ENCODE measurements around the gene PDK2.

Gene PDK2

DNA sequence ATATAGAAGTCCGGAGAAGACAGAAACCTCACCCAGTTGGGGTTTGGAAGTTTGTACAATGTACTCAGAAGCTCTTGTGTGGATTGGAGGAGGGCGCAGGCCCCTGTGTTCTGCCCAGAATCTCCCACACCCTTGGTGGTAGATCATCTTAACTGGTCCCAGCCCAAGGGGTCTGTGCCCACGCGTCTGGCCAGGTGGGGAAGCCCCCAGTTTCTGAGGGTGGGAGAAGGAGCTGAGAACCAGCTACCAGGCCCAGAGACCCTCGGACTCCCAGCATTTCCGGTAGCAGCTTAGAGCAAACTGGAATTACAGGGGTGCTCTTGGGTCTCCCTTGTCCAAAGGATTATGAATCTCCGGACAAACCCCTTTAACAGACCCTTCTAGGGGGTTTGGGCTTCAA is 57.6 kb downstream of the PDK2 start:
- DNase-seq, result no peak

DNA sequence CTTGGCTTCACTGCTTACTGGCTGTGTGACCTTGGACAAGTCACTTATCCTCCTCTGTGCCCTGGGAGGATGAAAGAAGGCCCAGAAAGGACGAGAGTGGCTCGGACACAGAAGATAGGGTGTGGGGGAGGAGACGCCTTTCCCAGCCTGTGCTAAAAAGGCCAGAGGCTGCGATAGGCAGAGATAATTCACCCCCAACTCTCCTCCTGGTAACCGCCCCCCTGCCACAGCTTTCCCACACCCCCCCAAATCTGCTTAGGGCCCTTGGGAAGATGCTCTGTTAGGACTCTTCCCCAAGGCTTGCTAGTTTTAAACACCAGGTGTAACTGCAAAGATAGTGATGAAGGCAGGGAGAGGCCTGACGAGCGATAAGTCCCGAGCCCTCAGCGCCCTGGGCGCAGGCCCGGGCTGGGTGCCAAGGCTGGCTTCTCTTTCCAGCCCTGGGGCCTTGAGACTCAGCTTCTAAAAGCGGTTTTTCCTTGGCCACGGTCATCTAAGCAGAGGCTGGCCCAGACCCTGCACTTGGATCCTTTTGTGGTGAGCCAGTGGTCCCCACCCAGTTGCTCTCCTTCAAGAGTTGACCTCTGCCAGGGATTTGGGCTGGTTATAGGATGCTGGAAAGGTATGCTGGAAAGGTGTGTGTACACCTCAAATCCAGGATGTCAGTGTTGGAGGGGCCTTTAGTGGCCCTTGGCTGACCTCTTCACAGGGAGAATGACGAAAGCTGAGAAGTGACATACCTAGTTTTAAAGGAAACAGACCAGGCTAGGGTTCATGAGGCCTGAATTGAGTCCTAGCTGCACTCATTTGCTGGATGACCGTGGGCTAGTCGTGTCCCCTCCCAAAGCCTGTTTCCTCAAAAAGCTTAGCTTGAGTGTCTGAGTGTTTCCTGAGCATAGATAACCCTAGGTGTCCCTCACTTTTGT is 58.8 kb downstream of the PDK2 start:
- DNase-seq, result no peak

DNA sequence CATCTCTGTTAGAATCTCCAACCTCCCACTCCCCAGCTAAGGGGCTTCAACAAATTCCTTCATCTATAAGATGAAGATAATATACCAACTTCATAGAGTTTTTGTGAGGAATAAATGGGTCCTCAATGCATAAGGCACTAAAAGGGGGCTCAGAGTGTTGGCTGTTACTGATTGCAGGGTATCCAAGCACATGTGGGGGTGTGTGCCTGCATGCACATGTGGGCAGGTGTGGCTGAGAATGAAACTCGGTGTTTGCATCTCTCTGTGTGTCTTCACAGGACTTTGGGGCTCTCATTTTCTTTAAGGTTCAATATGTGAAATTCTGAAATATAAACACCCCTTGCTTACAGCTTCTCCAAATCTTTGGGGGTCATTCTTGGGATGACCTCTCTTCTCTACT is 59.5 kb downstream of the PDK2 start:
- no peak for DNase-seq

DNA sequence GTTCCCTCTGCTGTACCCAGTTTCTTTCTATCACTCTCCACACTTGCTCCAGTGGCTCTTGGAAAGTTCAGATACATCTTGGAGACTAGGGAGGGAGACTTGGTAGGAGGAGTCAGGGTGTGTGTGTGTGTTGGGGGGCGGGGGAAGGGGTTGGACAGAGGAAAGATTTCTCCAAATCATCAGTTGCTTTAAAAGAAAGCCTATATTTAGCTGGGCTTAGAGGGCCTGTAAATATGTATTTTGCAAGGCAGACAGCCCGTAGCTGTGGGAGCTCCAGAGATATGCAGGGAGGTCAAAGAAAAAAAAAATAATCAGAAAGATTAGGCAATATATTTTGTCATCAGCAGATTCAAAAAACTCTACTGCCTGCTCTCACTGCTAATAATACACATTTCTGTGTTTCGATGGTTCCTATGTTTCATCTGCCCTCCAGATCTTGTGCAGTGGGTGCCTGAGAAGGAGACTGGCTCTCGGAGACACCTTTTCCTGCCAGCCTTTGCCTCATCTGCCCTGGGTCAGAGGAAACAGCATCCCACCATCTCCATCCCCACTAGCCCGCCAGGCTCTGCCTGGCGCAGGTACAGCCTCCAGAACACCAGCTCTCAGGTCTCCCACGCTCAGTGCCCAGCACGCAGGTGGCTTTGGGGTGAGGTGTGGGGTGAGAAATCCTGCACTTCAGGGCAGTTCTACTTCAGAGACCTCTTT is 60.1 kb downstream of the PDK2 start:
- no peak for DNase-seq

DNA sequence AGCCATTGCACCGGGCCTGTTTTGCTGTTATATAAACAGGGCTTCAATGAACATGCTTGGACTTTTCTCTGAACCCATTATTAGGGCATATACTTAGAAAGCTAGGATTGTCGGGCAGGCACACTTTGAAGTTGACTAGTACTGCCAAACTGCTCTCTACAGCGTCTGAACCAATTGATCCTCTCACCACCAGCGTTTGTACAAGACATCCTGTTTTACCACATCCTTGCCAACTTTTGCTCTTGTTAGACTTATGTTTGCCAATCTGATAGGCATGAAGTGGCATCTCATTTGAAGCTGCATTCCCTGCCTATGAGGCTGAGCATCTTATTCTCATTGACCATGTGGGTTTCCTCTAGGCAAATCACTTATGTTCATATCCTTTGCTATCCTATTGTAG is 62.7 kb downstream of the PDK2 start:
- DNase-seq, result no peak

DNA sequence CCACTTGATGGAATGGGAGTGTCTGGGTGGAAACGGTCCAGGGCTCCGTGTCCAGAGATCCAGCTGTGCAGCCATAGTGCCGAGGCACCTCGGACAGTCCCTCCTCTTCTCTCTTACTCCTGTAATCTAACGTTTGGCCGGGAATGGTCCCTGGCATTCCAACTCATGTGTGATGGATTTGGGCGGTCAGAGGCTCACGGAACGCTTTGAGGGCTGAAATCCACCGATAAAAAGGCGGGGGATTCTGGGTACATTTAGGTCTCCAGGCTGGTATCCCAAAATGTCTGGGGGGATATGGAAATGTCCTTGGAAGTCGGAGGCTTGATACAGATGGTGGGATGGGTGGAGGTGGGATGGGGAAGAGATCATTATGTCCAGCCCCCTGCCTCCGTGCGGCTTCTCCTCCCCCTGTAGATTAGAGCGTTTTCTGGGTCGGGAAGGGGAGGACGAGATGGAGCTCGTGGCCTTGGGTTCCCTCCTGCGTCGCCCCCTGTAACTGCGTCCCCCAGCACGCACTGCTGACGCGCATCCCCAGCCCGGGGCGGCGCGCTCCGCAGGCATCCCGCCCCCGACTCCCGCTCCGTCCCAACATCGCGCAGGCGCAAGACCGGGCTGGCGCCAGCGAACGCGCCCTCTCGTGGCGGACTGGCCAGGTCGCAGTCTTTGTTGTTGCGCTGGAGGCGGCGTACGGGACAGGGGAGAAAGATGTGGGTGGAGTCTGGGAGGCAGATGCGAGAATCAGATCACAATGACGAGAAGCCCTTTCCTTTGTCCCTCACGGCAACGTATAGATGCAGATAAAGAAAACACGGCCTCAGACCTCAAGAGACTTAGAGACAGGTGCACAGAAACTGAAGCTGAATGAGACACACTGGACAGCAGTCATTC is 66.1 kb downstream of the PDK2 start:
- peak; percentile 70 to 78 for DNase-seq

All from bone marrow (tissue), 2 donors.